ENCODE results near the gene CHD2.
"Not testable (repeated sequence)": the region's sequence is repeated elsewhere in the genome, so short reads cannot be mapped to it uniquely, and the experiment has no call there.

The CHD2 gene

DNA sequence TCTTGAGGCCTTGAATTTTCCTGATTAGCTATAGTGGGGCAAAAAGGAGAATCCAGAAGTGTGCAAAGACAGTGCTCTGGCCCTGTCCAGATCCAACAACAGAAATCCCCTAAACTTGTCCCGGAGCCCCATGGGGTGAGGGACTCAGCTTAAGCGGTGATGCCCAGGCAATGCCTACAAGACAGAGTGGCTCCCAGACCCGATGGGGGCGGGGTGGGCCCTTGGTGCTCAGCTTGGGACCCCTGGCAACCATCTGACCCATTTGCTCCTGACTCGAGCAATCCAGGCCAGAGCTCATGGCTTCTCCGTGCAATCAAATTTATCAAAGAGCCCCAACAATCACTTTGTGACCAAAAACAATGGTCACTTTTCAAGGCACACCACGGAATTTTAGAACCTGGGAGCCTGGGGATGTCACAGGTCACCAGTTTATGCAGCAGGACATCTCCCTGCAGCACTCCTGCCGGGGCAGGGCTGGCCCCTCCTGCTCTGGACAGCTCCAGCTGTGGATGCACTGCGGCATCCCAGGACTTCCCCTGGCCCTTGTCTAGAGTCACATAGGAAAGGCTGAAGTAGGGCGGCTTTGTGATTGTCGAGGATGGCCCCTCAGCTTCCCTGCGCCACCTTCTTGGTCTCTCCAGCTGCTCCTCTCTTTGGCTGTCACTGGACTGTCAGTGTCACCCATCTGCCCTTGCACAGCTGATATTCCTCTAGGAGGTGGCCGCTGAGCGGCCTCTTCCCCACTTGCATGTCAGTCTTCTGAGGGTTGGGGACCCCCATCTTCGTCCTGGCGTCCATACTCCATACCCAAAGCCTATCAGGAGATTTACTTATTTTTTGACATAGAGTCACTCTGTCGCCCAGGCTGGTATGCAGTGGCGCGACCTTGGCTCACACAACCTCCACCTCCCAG, 160.5 kb downstream of the CHD2 start:
- Histone ChIP-seq H2AFZ (ENCODE audit: low read length, unreplicated experiment) (no peak overlapping the region), H3K4me3 (ENCODE audit: low read depth, low read length) (no peak overlapping the region), H3K79me2 (ENCODE audit: control insufficient read depth, insufficient read depth, low read length, unreplicated experiment) (no peaks in the 10 kb centered on the region), H3K36me3 (ENCODE audit: insufficient read depth, low read length) (no peaks in the 10 kb centered on the region), H3K27ac (ENCODE audit: low read depth, low read length) (no peak overlapping the region), H3K4me1 (ENCODE audit: control insufficient read depth, insufficient read depth, low read length, unreplicated experiment) (no peaks in the 10 kb centered on the region), H3K27me3 (ENCODE audit: insufficient read depth, low read length) (peaks cover 14% of the 10 kb centered on the region)

DNA sequence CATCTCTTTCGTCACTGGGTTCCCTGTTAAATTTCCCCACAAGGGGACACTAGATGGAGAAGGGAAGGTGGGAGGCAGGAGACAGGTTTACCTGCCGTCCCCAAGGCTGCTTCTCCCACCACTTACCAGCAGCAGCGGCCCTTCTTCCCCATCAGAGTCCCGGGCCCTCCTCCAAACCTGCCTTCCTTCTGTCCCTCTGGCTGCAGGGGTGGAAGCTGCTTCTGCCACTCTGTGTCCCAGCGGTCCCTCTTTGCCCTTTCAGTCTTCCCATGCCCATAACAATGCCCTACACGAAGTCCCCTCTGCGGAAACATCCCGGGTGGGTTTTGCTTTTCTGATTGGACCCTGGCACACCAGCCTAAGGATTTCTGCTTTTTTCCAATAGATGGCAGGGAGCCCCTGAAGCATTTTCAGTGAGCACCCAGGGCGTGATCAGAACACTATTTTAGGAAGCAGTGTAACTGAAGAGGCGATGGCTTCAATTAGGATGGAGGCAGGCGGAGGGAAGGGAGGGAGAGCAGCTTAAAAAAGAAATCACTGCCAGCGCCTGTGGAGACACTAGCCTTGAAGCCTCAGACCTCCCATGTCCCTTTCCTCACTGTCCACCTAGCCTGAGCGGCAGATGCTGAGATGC, 162.6 kb downstream of the CHD2 start:
- not testable (repeated sequence) for H3K27ac ChIP-seq (ENCODE audit: low read depth, low read length); H3K4me1 ChIP-seq (ENCODE audit: control insufficient read depth, insufficient read depth, low read length, unreplicated experiment); H2AFZ ChIP-seq (ENCODE audit: low read length, unreplicated experiment); H3K36me3 ChIP-seq (ENCODE audit: insufficient read depth, low read length); H3K79me2 ChIP-seq (ENCODE audit: control insufficient read depth, insufficient read depth, low read length, unreplicated experiment); H3K4me3 ChIP-seq (ENCODE audit: low read depth, low read length)
- H3K27me3 ChIP-seq (ENCODE audit: insufficient read depth, low read length), result peaks cover 14% of the 10 kb centered on the region

- no peaks in the 10 kb centered on the region for H3K79me2 ChIP-seq (ENCODE audit: control insufficient read depth, insufficient read depth, low read length, unreplicated experiment)
- no peak overlapping the region for H3K27ac ChIP-seq (ENCODE audit: low read depth, low read length)
- H2AFZ ChIP-seq (ENCODE audit: low read length, unreplicated experiment), result no peak overlapping the region
- H3K36me3 ChIP-seq (ENCODE audit: insufficient read depth, low read length), result no peaks in the 10 kb centered on the region
- no peak overlapping the region for H3K4me3 ChIP-seq (ENCODE audit: low read depth, low read length)
- H3K4me1 ChIP-seq (ENCODE audit: control insufficient read depth, insufficient read depth, low read length, unreplicated experiment), result no peaks in the 10 kb centered on the region
- peaks cover 14% of the 10 kb centered on the region for H3K27me3 ChIP-seq (ENCODE audit: insufficient read depth, low read length)
Observed at GRCh38 chr15:93063262-93063671, 163.1 kb downstream of the CHD2 start.

DNA sequence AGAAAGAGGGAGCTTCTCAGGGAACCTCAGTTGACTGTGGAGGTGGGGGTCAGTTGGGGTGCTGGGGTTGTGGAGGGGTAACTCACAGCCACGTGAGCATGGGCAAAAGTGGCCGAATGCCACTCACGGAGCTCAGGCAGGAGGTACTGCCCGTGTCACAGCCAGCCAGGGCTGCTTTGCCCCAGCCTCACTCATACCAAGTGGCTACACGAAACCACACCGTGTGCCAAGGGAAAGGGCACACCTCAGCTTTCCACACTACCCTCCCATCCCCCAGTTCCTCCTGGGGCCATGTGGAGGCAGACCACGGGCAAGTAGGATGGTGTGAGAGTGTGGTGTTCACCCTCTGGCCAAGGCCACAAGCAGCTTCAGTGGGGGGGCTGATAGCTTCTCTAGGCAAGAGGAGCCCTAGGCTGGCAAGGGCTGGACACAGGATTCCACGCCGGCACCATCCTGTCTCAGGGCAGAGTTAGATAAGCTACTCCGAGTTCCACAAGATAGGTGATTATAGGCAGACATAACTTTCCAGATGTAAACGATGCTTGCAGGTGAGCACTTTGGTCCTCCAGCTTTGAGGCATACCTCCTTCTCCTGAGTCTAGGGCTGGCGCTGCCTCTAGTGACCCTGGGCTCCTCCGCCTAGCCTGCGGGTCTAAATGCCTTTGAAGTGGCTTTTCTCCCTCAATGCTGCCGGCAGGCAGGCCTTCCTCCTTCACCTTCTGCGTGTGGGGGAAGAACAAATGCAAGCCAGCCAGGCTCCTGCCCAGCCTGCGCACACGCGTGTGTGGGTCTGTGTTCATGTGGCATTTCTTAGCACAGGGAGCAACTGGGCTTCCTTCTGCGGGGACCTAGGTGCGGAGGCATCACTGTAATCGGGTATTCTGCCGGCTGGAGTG, 163.9 kb downstream of the CHD2 start:
- no peak overlapping the region for H3K4me3 ChIP-seq (ENCODE audit: low read depth, low read length)
- H3K27me3 ChIP-seq (ENCODE audit: insufficient read depth, low read length), result peaks cover 14% of the 10 kb centered on the region
- no peaks in the 10 kb centered on the region for H3K4me1 ChIP-seq (ENCODE audit: control insufficient read depth, insufficient read depth, low read length, unreplicated experiment)
- no peaks in the 10 kb centered on the region for H3K79me2 ChIP-seq (ENCODE audit: control insufficient read depth, insufficient read depth, low read length, unreplicated experiment)
- no peaks in the 10 kb centered on the region for H3K36me3 ChIP-seq (ENCODE audit: insufficient read depth, low read length)
- H2AFZ ChIP-seq (ENCODE audit: low read length, unreplicated experiment), result no peak overlapping the region
- H3K27ac ChIP-seq (ENCODE audit: low read depth, low read length), result no peak overlapping the region

GRCh38 chr15:93065641-93066045, 165.5 kb downstream of the CHD2 start:
- Histone ChIP-seq H3K4me1 (ENCODE audit: control insufficient read depth, insufficient read depth, low read length, unreplicated experiment) (no peaks in the 10 kb centered on the region), H3K27me3 (ENCODE audit: insufficient read depth, low read length) (peaks cover 23% of the 10 kb centered on the region), H3K79me2 (ENCODE audit: control insufficient read depth, insufficient read depth, low read length, unreplicated experiment) (no peaks in the 10 kb centered on the region), H3K4me3 (ENCODE audit: low read depth, low read length) (no peak overlapping the region), H3K27ac (ENCODE audit: low read depth, low read length) (no peak overlapping the region), H2AFZ (ENCODE audit: low read length, unreplicated experiment) (no peak overlapping the region), H3K36me3 (ENCODE audit: insufficient read depth, low read length) (no peaks in the 10 kb centered on the region)

- Histone ChIP-seq H3K27me3 (ENCODE audit: insufficient read depth, low read length) (peaks cover 29% of the 10 kb centered on the region), H3K79me2 (ENCODE audit: control insufficient read depth, insufficient read depth, low read length, unreplicated experiment) (no peaks in the 10 kb centered on the region), H3K27ac (ENCODE audit: low read depth, low read length) (no peak overlapping the region), H3K4me3 (ENCODE audit: low read depth, low read length) (no peak overlapping the region), H3K36me3 (ENCODE audit: insufficient read depth, low read length) (no peaks in the 10 kb centered on the region), H2AFZ (ENCODE audit: low read length, unreplicated experiment) (no peak overlapping the region), H3K4me1 (ENCODE audit: control insufficient read depth, insufficient read depth, low read length, unreplicated experiment) (no peaks in the 10 kb centered on the region)
Observed at GRCh38 chr15:93066224-93066681, 166.1 kb downstream of the CHD2 start.

GRCh38 chr15:93066834-93067648, 166.9 kb downstream of the CHD2 start:
- H3K27me3 ChIP-seq (ENCODE audit: insufficient read depth, low read length), result peaks cover 36% of the 10 kb centered on the region
- no peak overlapping the region for H2AFZ ChIP-seq (ENCODE audit: low read length, unreplicated experiment)

DNA sequence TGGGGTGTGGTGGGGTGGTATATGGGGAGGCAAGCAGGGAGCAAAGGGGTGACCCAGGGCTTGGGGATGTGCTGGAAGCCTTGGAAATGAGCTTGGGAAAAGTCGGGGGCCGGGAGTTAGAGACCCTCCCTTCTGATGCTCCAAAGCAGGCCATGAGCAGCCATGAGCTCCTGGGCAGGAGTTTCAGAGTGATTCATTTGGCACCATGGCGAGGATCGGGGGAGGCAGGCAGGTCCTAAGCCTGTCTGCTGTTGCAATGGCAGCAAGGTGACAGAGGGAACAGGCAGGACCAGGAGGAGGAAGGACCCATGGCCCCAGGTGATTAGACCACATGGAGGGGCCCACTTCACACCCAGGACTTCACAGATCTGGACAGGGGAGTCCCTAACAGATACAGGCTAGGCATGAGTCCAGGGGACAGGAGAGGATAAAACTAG, 167.5 kb downstream of the CHD2 start:
- peaks cover 43% of the 10 kb centered on the region for H3K27me3 ChIP-seq (ENCODE audit: insufficient read depth, low read length)
- no peaks in the 10 kb centered on the region for H3K4me1 ChIP-seq (ENCODE audit: control insufficient read depth, insufficient read depth, low read length, unreplicated experiment)
- no peak overlapping the region for H3K4me3 ChIP-seq (ENCODE audit: low read depth, low read length)
- no peak overlapping the region for H3K27ac ChIP-seq (ENCODE audit: low read depth, low read length)
- no peak overlapping the region for H2AFZ ChIP-seq (ENCODE audit: low read length, unreplicated experiment)
- H3K36me3 ChIP-seq (ENCODE audit: insufficient read depth, low read length), result no peaks in the 10 kb centered on the region
- no peaks in the 10 kb centered on the region for H3K79me2 ChIP-seq (ENCODE audit: control insufficient read depth, insufficient read depth, low read length, unreplicated experiment)

More at GRCh38 chr15:93066834-93067648, 166.9 kb downstream of the CHD2 start:
- Histone ChIP-seq H3K79me2 (ENCODE audit: control insufficient read depth, insufficient read depth, low read length, unreplicated experiment) (no peaks in the 10 kb centered on the region), H3K4me1 (ENCODE audit: control insufficient read depth, insufficient read depth, low read length, unreplicated experiment) (no peaks in the 10 kb centered on the region), H3K27ac (ENCODE audit: low read depth, low read length) (no peak overlapping the region), H3K36me3 (ENCODE audit: insufficient read depth, low read length) (no peaks in the 10 kb centered on the region), H3K4me3 (ENCODE audit: low read depth, low read length) (no peak overlapping the region)

DNA sequence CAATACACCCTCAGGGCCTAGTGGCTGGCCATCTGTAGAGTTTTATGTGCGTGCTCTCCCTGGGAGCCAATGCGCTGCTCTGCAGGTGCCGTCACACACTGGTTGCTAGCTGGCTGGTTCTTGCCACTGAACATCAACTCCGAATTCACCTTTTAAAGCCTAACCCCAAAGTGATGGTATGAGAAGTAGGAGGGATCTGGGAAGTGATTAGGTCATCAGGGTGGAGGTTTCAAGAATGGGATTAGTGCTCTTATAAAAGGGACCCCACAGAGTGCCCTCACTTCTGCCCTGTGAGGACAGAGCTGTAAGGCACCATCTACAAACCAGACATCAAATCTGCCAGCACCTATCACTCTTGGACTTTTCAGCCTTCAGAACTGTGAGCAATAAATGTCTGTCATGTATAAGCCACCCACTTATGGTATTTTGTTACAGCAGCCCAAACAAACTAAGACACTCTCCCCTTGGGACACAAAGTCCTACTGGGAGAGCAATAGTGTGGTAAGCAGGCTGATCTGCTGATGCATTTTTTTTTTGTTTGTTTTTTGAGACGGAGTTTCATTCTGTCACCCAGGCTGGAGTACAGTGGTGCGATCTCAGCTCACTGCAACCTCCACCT, 168.6 kb downstream of the CHD2 start:
- H2AFZ ChIP-seq (ENCODE audit: low read length, unreplicated experiment), result no peak overlapping the region
- no peak overlapping the region for H3K4me3 ChIP-seq (ENCODE audit: low read depth, low read length)
- H3K27me3 ChIP-seq (ENCODE audit: insufficient read depth, low read length), result peaks cover 46% of the 10 kb centered on the region
- H3K4me1 ChIP-seq (ENCODE audit: control insufficient read depth, insufficient read depth, low read length, unreplicated experiment), result no peaks in the 10 kb centered on the region
- H3K79me2 ChIP-seq (ENCODE audit: control insufficient read depth, insufficient read depth, low read length, unreplicated experiment), result no peaks in the 10 kb centered on the region
- H3K27ac ChIP-seq (ENCODE audit: low read depth, low read length), result no peak overlapping the region
- H3K36me3 ChIP-seq (ENCODE audit: insufficient read depth, low read length), result no peaks in the 10 kb centered on the region
